Heart right ventricle (tissue), 16 donors: ENCODE data around the gene TSC22D1. TPM values are rescaled to one million over a fixed set of nuclear protein-coding genes. Genes with fewer than 3 reads are reported as not detected.
"Not testable (repeated sequence)": the region's sequence is repeated elsewhere in the genome, so short reads cannot be mapped to it uniquely, and the experiment has no call there.

Experiments used
- ATAC-seq, 8 donors: fragments of 200-7000 bp; cut with Tn5 transposase; one replicate each; pipeline ENCODE4 v1.9.1; 2020; ENCODE audit warnings: mild to moderate bottlenecking in 8 of 8, moderate library complexity in 8 of 8, moderate number of reproducible peaks in 1 of 8
- DNase-seq, 2 donors: peaks; one replicate each; pipeline ENCODE4 v3.0.0-alpha.2; 2020
- H3K27ac ChIP-seq, 10 donors: fragments of 200-600 bp; sonication (generic) in 2 of 10; one replicate each; pipeline versions ENCODE4 v1.5.0 to v1.8.0; 2020 to 2022; ENCODE audit warnings: mild to moderate bottlenecking in 3 of 10
- H3K27me3 ChIP-seq, 7 donors: fragments of 200-600 bp; one replicate each; pipeline ENCODE4 v1.8.0; 2021 to 2022; ENCODE audit warnings: mild to moderate bottlenecking in 2 of 7
- H3K36me3 ChIP-seq, 9 donors: fragments of 200-600 bp; sonication (generic) in 1 of 9; one replicate each; pipeline versions ENCODE4 v1.5.0 to v1.8.0; 2020 to 2022; ENCODE audit warnings: mild to moderate bottlenecking in 2 of 9
- H3K4me1 ChIP-seq, 9 donors: fragments of 200-600 bp; sonication (generic) in 1 of 9; one replicate each; pipeline versions ENCODE4 v1.5.0 to v1.8.0; 2020 to 2022; ENCODE audit warnings: mild to moderate bottlenecking in 4 of 9
- H3K4me3 ChIP-seq, 10 donors: fragments of 200-600 bp; sonication (generic) in 2 of 10; one replicate each; pipeline versions ENCODE4 v1.5.0 to v1.8.0; 2020 to 2022; ENCODE audit warnings: mild to moderate bottlenecking in 7 of 10, moderate library complexity in 2 of 10
- H3K9me3 ChIP-seq, 11 donors: fragments of 200-600 bp in 10 of 11; sonication (generic) in 2 of 11; one replicate each; pipeline versions ENCODE4 v1.5.0 to v1.8.0; 2013 to 2022; ENCODE audit warnings: mild to moderate bottlenecking in 2 of 11, control low read depth in 1 of 11, moderate library complexity in 1 of 11
- CTCF ChIP-seq, 9 donors: fragments of 200-600 bp; sonication (generic) in 2 of 9; IDR thresholded peaks; one replicate each; pipeline versions ENCODE4 v1.5.0 to v1.8.0; 2021 to 2022; ENCODE audit warnings: antibody characterized with exemption in 9 of 9, mild to moderate bottlenecking in 5 of 9, moderate library complexity in 1 of 9
- WGBS, 2 donors: extraction: QIAGEN DNeasy Blood & Tissue Kit; methylation state at CpG; one replicate each; pipeline ENCODE4 v1.1.7; 2013; ENCODE audit warnings: inconsistent platforms in 1 of 2; 5-methylcytosine and 5-hydroxymethylcytosine counted together
- intact Hi-C, 10 donors: fragments of 100-400 bp; cut with DNase I; formaldehyde crosslinking; loops; one replicate each; pipeline versions ENCODE4 v1.11.1 to v1.14.2; 2022
- polyA plus RNA-seq, 2 donors: library from polyadenylated mRNA; stranded (reverse); fragments of 200-250 nt; gene quantifications; one replicate each; pipeline ENCODE4 v1.2.3, GENCODE V29; 2013
- total RNA-seq, 10 donors: library from RNA; stranded (reverse); fragmentation: NEBNext Ultra II Directional in 3 of 10; extraction: Animal tissue kit (Norgen Biotek cat#: 25700) in 3 of 10; gene quantifications; one replicate each; pipeline versions ENCODE4 v1.2.1 to v1.2.4, GENCODE V29; 2021 to 2023
- donor health status: Arrhythmogenic right ventricular cardiomyopathy.
- donor health status: ischemic (EF 13 %, LVEDD 7.1; RV severe dilation, severe dysfunction).
- donor health status: healthy with polysubstance abuse.
- donor health status: DM: no; HTN: yes; CAD: no.
- donor health status: DM: no; HTN: no; CAD: no.
- donor health status: ischemic (EF 25% LVEDD 6.9; RV normal size, moderate dysfunction).
- donor health status: ischemic (EF 25% LVEDD 5.7; RV mildly dilated, moderate dysfunction).
- donor health status: healthy.
- donor health status: DM: yes; HTN: yes; CAD: no.
- donor health status: Ischemic cardiomyopathy.
- donor health status: ischemic (EF 35%, LVEDD 5.7; RV mildly dilated, moderate dysfunction).
- donor health status: nonischemic (EF 11% LVEDD 7.7; RV severe dilation, severe dysfunction).
- donor health status: DM: yes; HTN: yes; CAD: no.
- donor health status: PGD.
- donor health status: ischemic (EF 29% LVEDD 5.4; RV normal size, mild dysfunction).
- donor health status: nonischemic (EF 23%, LVEDD 6.1; RV moderate dilation, normal function).

Gene TSC22D1
- total and polyA plus RNA-seq, 12 donors, result 48.5 to 200 (median 113) TPM

DNA sequence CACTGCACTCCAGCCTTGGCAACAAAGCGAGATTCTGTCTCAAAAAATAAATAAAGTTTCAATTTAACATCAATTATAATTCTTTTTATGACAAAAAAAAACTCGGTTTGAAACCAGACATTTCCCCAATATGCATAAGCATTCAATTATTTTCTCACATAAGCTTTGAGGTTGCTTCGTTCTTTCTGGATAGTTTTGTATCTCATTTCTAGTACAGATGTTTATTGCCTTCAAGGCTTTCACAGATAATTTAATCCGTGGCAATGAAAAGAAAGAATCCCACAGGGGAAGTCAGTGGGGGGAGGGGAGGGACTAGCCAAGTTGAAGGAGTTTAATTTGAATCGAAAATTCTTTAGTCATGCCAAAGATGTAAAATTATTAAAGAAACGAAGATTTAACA lies 29.6 kb upstream of the TSC22D1 start:
- Histone ChIP-seq H3K27ac (no peak overlapping the region), H3K4me1 (no peaks in the 10 kb centered on the region), H3K4me3 (no peak overlapping the region), H3K9me3 (peaks cover 0 to 15% (median 5%) of the 10 kb centered on the region in 11 donors), H3K36me3 (no peaks in the 10 kb centered on the region), H3K27me3 (no peaks in the 10 kb centered on the region)
- WGBS, 2 donors, result 68 to 74% methylated on average over 6 of the region's 6 CpGs
- TF ChIP-seq CTCF (IDR thresholded peaks at IDR 0.05), result no peak
- DNase-seq (no peak), ATAC-seq (no peak)
- intact Hi-C loops, result no loop called here

GRCh38 chr13:44605275-44605674 lies 29.1 kb upstream of the TSC22D1 start:
- WGBS, 2 donors, result 63 to 73% methylated on average over 2 of the region's 2 CpGs
- TF ChIP-seq CTCF (IDR thresholded peaks at IDR 0.05), result no peak
- Histone ChIP-seq H3K4me1 (no peaks in the 10 kb centered on the region), H3K36me3 (no peaks in the 10 kb centered on the region), H3K27me3 (no peaks in the 10 kb centered on the region), H3K27ac (no peak overlapping the region), H3K9me3 (peaks cover 0 to 10% (median under 1%) of the 10 kb centered on the region in 11 donors), H3K4me3 (no peak overlapping the region)
- no peak for DNase-seq
- ATAC-seq, result no peak
- intact Hi-C loops, result no loop called here

- WGBS, 2 donors, result 70 to 71% methylated on average over 2 of the region's 2 CpGs
- intact Hi-C loops, result no loop called here
- no peak for ATAC-seq
- Histone ChIP-seq H3K27me3 (no peaks in the 10 kb centered on the region), H3K4me1 (no peaks in the 10 kb centered on the region), H3K4me3 (no peak overlapping the region), H3K36me3 (no peaks in the 10 kb centered on the region), H3K9me3 (peaks cover 0 to 12% (median 0%) of the 10 kb centered on the region in 11 donors), H3K27ac (no peak overlapping the region)
- TF ChIP-seq CTCF (IDR thresholded peaks at IDR 0.05), result no peak
- DNase-seq, result no peak
Measured at GRCh38 chr13:44601586-44601985, 25.5 kb upstream of the TSC22D1 start.

- H3K27me3 ChIP-seq, H3K27ac ChIP-seq, H3K36me3 ChIP-seq, intact Hi-C loops, DNase-seq, H3K4me3 ChIP-seq, ATAC-seq, H3K4me1 ChIP-seq: not testable (repeated sequence)
- 93 to 95% methylated on average over 20 of the region's 20 CpGs for WGBS, 2 donors
- peaks cover 0 to 12% (median 0%) of the 10 kb centered on the region in 11 donors for H3K9me3 ChIP-seq
Measured at GRCh38 chr13:44593861-44594592, 17.9 kb upstream of the TSC22D1 start.

DNA sequence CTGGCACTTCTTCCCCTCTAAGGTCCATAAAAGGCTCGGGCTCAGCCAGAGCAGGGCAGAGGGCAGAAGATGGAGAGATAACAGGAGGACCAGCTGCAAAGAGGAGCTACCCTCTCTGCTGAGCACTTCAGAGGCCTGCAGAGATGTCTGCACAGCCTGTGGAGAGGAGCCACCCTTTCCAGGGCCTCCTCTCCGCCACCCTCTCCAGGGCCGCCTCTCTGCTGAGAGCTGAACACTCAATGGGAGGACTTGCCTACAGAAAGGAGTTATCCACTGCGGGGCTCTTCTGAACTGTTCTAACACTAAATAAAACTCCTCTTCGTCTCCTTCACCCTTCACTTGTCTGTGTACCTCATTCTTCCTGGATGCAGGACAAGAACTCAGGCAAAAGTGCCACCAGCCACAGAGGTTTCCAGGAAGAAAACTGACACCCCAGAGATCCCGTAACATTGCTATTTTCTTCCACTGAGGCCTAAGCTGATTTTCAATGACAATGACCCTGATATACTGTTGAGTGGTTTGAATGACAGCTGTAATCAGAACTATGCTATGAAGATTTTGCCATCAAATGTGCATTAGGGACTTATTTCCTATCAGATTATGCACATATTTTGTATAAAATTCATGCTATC lies 16.2 kb upstream of the TSC22D1 start:
- no peak overlapping the region for H3K27ac ChIP-seq
- peaks cover 0 to 3% (median 0%) of the 10 kb centered on the region in 7 donors for H3K27me3 ChIP-seq
- ATAC-seq (no peak), DNase-seq (no peak)
- intact Hi-C loops, result no loop called here
- H3K9me3 ChIP-seq, result peaks cover 0 to 10% (median 0%) of the 10 kb centered on the region in 11 donors
- no peaks in the 10 kb centered on the region for H3K4me1 ChIP-seq
- H3K36me3 ChIP-seq, result no peaks in the 10 kb centered on the region
- no peak for TF ChIP-seq CTCF (IDR thresholded peaks at IDR 0.05)
- WGBS, 2 donors, result 86 to 95% methylated on average over 6 of the region's 6 CpGs
- H3K4me3 ChIP-seq, result no peak overlapping the region
